ENCODE data around the gene GSX2.
A peak's percentile ranks its signal among the peaks of the same experiment; 100 is the strongest.

GSX2 gene

GRCh38 chr4:54097152-54097551, 2.8 kb upstream of the GSX2 start:
- H3K4me3 ChIP-seq (ENCODE audit: low read length) = no peak overlapping the region
- TF ChIP-seq, protein P1, sequence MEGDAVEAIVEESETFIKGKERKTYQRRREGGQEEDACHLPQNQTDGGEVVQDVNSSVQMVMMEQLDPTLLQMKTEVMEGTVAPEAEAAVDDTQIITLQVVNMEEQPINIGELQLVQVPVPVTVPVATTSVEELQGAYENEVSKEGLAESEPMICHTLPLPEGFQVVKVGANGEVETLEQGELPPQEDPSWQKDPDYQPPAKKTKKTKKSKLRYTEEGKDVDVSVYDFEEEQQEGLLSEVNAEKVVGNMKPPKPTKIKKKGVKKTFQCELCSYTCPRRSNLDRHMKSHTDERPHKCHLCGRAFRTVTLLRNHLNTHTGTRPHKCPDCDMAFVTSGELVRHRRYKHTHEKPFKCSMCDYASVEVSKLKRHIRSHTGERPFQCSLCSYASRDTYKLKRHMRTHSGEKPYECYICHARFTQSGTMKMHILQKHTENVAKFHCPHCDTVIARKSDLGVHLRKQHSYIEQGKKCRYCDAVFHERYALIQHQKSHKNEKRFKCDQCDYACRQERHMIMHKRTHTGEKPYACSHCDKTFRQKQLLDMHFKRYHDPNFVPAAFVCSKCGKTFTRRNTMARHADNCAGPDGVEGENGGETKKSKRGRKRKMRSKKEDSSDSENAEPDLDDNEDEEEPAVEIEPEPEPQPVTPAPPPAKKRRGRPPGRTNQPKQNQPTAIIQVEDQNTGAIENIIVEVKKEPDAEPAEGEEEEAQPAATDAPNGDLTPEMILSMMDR (conservative IDR thresholded peaks at IDR 0.05; ENCODE audit: low read length) = no peak
- DNase-seq (ENCODE audit: low read depth) = no peak

- TF ChIP-seq, protein P1 (conservative IDR thresholded peaks at IDR 0.05; ENCODE audit: low read length) = no peak
- no peak overlapping the region for H3K4me3 ChIP-seq (ENCODE audit: low read length)
- DNase-seq (ENCODE audit: low read depth) = peak; percentile 55
These were observed 1.6 kb upstream of the GSX2 start for GRCh38 chr4:54098375-54098774.

DNA sequence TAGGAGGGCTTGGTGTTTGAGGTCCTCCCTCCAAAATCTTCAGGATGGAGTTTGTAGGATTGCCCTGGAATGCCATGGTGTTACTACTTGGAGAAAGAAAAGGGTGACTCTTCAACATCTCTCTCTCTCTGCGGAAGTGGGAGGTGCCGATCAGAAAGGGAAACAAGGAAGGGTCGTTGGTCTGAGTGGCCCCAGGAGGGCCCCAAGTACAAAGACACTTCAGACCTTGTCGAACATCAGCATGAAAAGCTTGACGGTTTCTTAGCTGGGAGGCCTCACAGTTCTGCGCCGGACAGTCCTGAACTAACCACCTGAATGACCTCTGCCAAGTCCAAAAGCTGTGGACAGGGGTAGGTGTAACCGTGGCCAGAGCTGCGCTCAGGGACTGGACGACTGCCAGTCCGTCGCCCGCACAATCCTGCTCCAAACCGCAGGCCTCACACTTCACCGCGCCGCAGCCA, 646 bp upstream of the GSX2 start:
- DNase-seq (ENCODE audit: low read depth) = no peak
- TF ChIP-seq, protein P1 (conservative IDR thresholded peaks at IDR 0.05; ENCODE audit: low read length) = no peak

GRCh38 chr4:54100595-54101189, 729 bp downstream of the GSX2 start:
- TF ChIP-seq, protein P1 (conservative IDR thresholded peaks at IDR 0.05; ENCODE audit: low read length) = no peak
- peak overlapping the region; percentile 49 for H3K4me3 ChIP-seq (ENCODE audit: low read length)
- no peak for DNase-seq (ENCODE audit: low read depth)

More for the DNA sequence above, 646 bp upstream of the GSX2 start:
- H3K4me3 ChIP-seq (ENCODE audit: low read length) = no peak overlapping the region

GRCh38 chr4:54101190-54102041, 1.5 kb downstream of the GSX2 start:
- no peak for DNase-seq (ENCODE audit: low read depth)
- TF ChIP-seq, protein P1 (conservative IDR thresholded peaks at IDR 0.05; ENCODE audit: low read length) = no peak
- peak overlapping the region; percentile 49 for H3K4me3 ChIP-seq (ENCODE audit: low read length)

- DNase-seq (ENCODE audit: low read depth) = no peak
- TF ChIP-seq, protein P1 (conservative IDR thresholded peaks at IDR 0.05; ENCODE audit: low read length) = no peak
- no peak overlapping the region for H3K4me3 ChIP-seq (ENCODE audit: low read length)
These were observed 2.7 kb downstream of the GSX2 start for GRCh38 chr4:54102531-54103106.
